H9 (cell line): ENCODE data around the gene AP5M1. TPM values are rescaled to one million over a fixed set of nuclear protein-coding genes. Genes with fewer than 3 reads are reported as not detected.

Experiments
- DNase-seq: peaks from one replicate; pipeline ENCODE4 v3.0.0-alpha.2; 2017
- H2AFZ ChIP-seq: one replicate; pipeline ENCODE4 v1.6.1; 2013; ENCODE audit warnings: mild to moderate bottlenecking, low read length, control low read depth, moderate library complexity
- H2AK5ac ChIP-seq: 2 replicates; pipeline ENCODE4 v1.6.1; 2013; ENCODE audit warnings: low read length, control low read depth, mixed read lengths; ENCODE audit not compliant: insufficient read length
- H2BK120ac ChIP-seq: one replicate; pipeline ENCODE4 v1.6.1; 2013; ENCODE audit warnings: low read depth, mild to moderate bottlenecking, low read length, control low read depth, inconsistent platforms; ENCODE audit not compliant: poor library complexity, severe bottlenecking
- H2BK12ac ChIP-seq: 2 replicates; pipeline ENCODE4 v1.6.1; 2013; ENCODE audit warnings: low read length, control low read depth, mixed read lengths, low read depth; ENCODE audit not compliant: insufficient read length
- H2BK15ac ChIP-seq: 2 replicates; pipeline ENCODE4 v1.6.1; 2013; ENCODE audit warnings: low read depth, low read length, control low read depth
- H2BK20ac ChIP-seq: one replicate; pipeline ENCODE4 v1.6.1; 2013; ENCODE audit warnings: low read depth, mild to moderate bottlenecking, low read length, control low read depth, inconsistent platforms; ENCODE audit not compliant: poor library complexity, severe bottlenecking
- H2BK5ac ChIP-seq: 2 replicates; pipeline ENCODE4 v1.6.1; 2013; ENCODE audit warnings: low read length, control low read depth, mixed read lengths; ENCODE audit not compliant: insufficient read length
- H3K14ac ChIP-seq: 2 replicates; pipeline ENCODE4 v1.6.1; 2013; ENCODE audit warnings: low read length, control low read depth; ENCODE audit not compliant: insufficient read depth
- H3K18ac ChIP-seq: 2 replicates; pipeline ENCODE4 v1.6.1; 2013; ENCODE audit warnings: low read depth, mild to moderate bottlenecking, mixed read lengths, low read length, control low read depth; ENCODE audit not compliant: insufficient read length
- H3K23ac ChIP-seq: 2 replicates; pipeline ENCODE4 v1.6.1; 2013; ENCODE audit warnings: low read length, control low read depth, mixed read lengths, low read depth; ENCODE audit not compliant: insufficient read length
- H3K23me2 ChIP-seq: 2 replicates; pipeline ENCODE4 v1.6.1; 2013; ENCODE audit warnings: low read depth, mild to moderate bottlenecking, mixed read lengths, low read length, control low read depth; ENCODE audit not compliant: insufficient read length, poor library complexity, severe bottlenecking
- H3K27ac ChIP-seq: 2 replicates; pipeline ENCODE4 v1.5.1; 2013; ENCODE audit warnings: low read length, control low read depth, mixed read lengths, low read depth; ENCODE audit not compliant: insufficient read length
- H3K27me3 ChIP-seq: 2 replicates; pipeline ENCODE4 v1.6.1; 2013; ENCODE audit warnings: low read length, control low read depth, inconsistent platforms; ENCODE audit not compliant: insufficient read depth
- H3K4ac ChIP-seq: 2 replicates; pipeline ENCODE4 v1.6.1; 2013; ENCODE audit warnings: low read depth, mild to moderate bottlenecking, control low read depth, inconsistent platforms, low read length, moderate library complexity
- H3K4me1 ChIP-seq: 2 replicates; pipeline ENCODE4 v1.6.1; 2013; ENCODE audit warnings: low read length, control low read depth, inconsistent platforms; ENCODE audit not compliant: insufficient read depth
- H3K4me2 ChIP-seq: 2 replicates; pipeline ENCODE4 v1.6.1; 2013; ENCODE audit warnings: low read length, control low read depth, mixed read lengths; ENCODE audit not compliant: insufficient read length, insufficient read depth
- H3K56ac ChIP-seq: 2 replicates; pipeline ENCODE4 v1.6.1; 2013; ENCODE audit warnings: low read depth, mild to moderate bottlenecking, mixed read lengths, low read length, control low read depth; ENCODE audit not compliant: insufficient read length
- H3K79me1 ChIP-seq: 2 replicates; pipeline ENCODE4 v1.6.1; 2013; ENCODE audit warnings: low read depth, mild to moderate bottlenecking, moderate library complexity, low read length, control low read depth, inconsistent platforms; ENCODE audit not compliant: insufficient read depth, poor library complexity, severe bottlenecking
- H3K79me2 ChIP-seq: 2 replicates; pipeline ENCODE4 v1.6.1; 2013; ENCODE audit warnings: low read length, control low read depth, inconsistent platforms; ENCODE audit not compliant: insufficient read depth
- H3K9ac ChIP-seq: 2 replicates; pipeline ENCODE4 v1.6.1; 2013; ENCODE audit warnings: low read length, control low read depth, mixed read lengths; ENCODE audit not compliant: insufficient read length; ENCODE audit errors: extremely low read depth
- H3K9me3 ChIP-seq: one replicate; pipeline ENCODE4 v1.6.1; 2013; ENCODE audit warnings: low read depth, low read length, inconsistent platforms; ENCODE audit not compliant: control insufficient read depth
- H3T11ph ChIP-seq: one replicate; pipeline ENCODE4 v1.6.1; 2013; ENCODE audit warnings: mild to moderate bottlenecking, low read length, control low read depth, inconsistent platforms
- H4K20me1 ChIP-seq: one replicate; pipeline ENCODE4 v1.6.1; 2013; ENCODE audit not compliant: control insufficient read depth, insufficient read length, insufficient read depth
- H4K5ac ChIP-seq: 2 replicates; pipeline ENCODE4 v1.6.1; 2013; ENCODE audit warnings: low read depth, mild to moderate bottlenecking, mixed read lengths, low read length, control low read depth; ENCODE audit not compliant: insufficient read length
- H4K8ac ChIP-seq: replicated peaks from 2 replicates; pipeline ENCODE4 v1.6.1; 2013; ENCODE audit warnings: low read length, control low read depth, mixed read lengths, low read depth; ENCODE audit not compliant: insufficient read length
- H4K91ac ChIP-seq: 2 replicates; pipeline ENCODE4 v1.6.1; 2013; ENCODE audit warnings: low read depth, mild to moderate bottlenecking, moderate library complexity, mixed read lengths, low read length, control low read depth; ENCODE audit not compliant: insufficient read length
- H3K27ac Mint-ChIP-seq, 3 experiments: 2 replicates in 2 of 3; 3 replicates in 1 of 3; pipeline ENCODE4 v1.8.0; 2020 to 2021; ENCODE audit warnings: mixed read lengths in 3 of 3, mild to moderate bottlenecking in 1 of 3, moderate library complexity in 1 of 3
- H3K27me3 Mint-ChIP-seq: 2 replicates; pipeline ENCODE4 v1.8.0; 2021; ENCODE audit warnings: low read depth, mild to moderate bottlenecking, moderate library complexity, mixed read lengths
- H3K36me3 Mint-ChIP-seq, 3 experiments: 2 replicates in 2 of 3; 3 replicates in 1 of 3; pipeline ENCODE4 v1.8.0; 2020 to 2021; ENCODE audit warnings: low read depth in 3 of 3, mixed read lengths in 3 of 3; ENCODE audit not compliant: insufficient read depth in 1 of 3
- H3K4me1 Mint-ChIP-seq, 2 experiments: 2 replicates each; pipeline ENCODE4 v1.8.0; 2020; ENCODE audit warnings: mixed read lengths in 2 of 2
- H3K4me3 Mint-ChIP-seq, 2 experiments: 2 replicates in 1 of 2; 3 replicates in 1 of 2; pipeline ENCODE4 v1.8.0; 2020 to 2021; ENCODE audit warnings: mild to moderate bottlenecking in 2 of 2, mixed read lengths in 2 of 2, moderate library complexity in 1 of 2
- H3K9me3 Mint-ChIP-seq, 2 experiments: 2 replicates in 1 of 2; 3 replicates in 1 of 2; pipeline ENCODE4 v1.8.0; 2020; ENCODE audit warnings: mild to moderate bottlenecking in 2 of 2, mixed read lengths in 2 of 2, moderate library complexity in 1 of 2
- CTCF ChIP-seq: fragments of 200-600 bp; sonication (generic); conservative IDR thresholded peaks from 3 replicates; pipeline ENCODE4 v1.8.0; 2021; ENCODE audit warnings: antibody characterized with exemption, mild to moderate bottlenecking
- WGBS: extraction: QIAGEN DNeasy Blood & Tissue Kit; methylation state at CpG from one replicate; pipeline ENCODE4 v1.1.7; 2013; ENCODE audit warnings: missing lambda C conversion rate, low lambda C conversion rate, mixed read lengths; ENCODE audit not compliant: insufficient read length; ENCODE audit errors: extremely low coverage; 5-methylcytosine and 5-hydroxymethylcytosine counted together
- total RNA-seq: library from RNA; stranded (reverse); gene quantifications from 2 replicates; pipeline ENCODE4 v1.2.1, GENCODE V29; 2021

The AP5M1 gene
- total RNA-seq, 1 experiment from 2014 or later, result 42.6 TPM

- H2BK20ac ChIP-seq, result no peak overlapping the region
- no peak overlapping the region for H3K4me3 Mint-ChIP-seq
- no peak overlapping the region for H3K27ac Mint-ChIP-seq
- no peak for TF ChIP-seq CTCF
- H4K20me1 ChIP-seq, result no peaks in the 10 kb centered on the region
- no peaks in the 10 kb centered on the region for H3K9me3 Mint-ChIP-seq
- H3T11ph ChIP-seq, result no peak overlapping the region
- no peaks in the 10 kb centered on the region for H3K79me1 ChIP-seq
- no peak overlapping the region for H2BK5ac ChIP-seq
- H3K14ac ChIP-seq, result no peak overlapping the region
- no peak overlapping the region for H4K5ac ChIP-seq
- H2AFZ ChIP-seq, result no peak overlapping the region
- WGBS, result no CpG with 5 or more reads among the region's 2 CpGs
- no peak overlapping the region for H3K4ac ChIP-seq
- H2AK5ac ChIP-seq, result no peak overlapping the region
- H3K4me2 ChIP-seq, result no peak overlapping the region
- H3K9me3 ChIP-seq, result no peaks in the 10 kb centered on the region
- H3K4me1 ChIP-seq, result no peaks in the 10 kb centered on the region
- H3K27ac ChIP-seq, result no peak overlapping the region
- H3K56ac ChIP-seq, result no peak overlapping the region
- H3K23ac ChIP-seq, result no peak overlapping the region
- no peak overlapping the region for H4K8ac ChIP-seq
- H3K79me2 ChIP-seq, result peaks cover 10% of the 10 kb centered on the region; the same call in 1 of the 2 replicates
- H4K91ac ChIP-seq, result no peak overlapping the region
- H3K36me3 Mint-ChIP-seq, result peaks cover 2 to 29% (median 3%) of the 10 kb centered on the region in 3 experiments; a peak in 6 of 7 replicates
- no peaks in the 10 kb centered on the region for H3K27me3 ChIP-seq
- 0 out of 4 replicates have a peak, but pooled peaks cover 2 to 3% of the 10 kb centered on the region in 2 experiments for H3K4me1 Mint-ChIP-seq
- no peak overlapping the region for H2BK120ac ChIP-seq
- H3K9ac ChIP-seq, result no peak overlapping the region
- H3K18ac ChIP-seq, result no peak overlapping the region
- DNase-seq, result no peak
- H2BK12ac ChIP-seq, result no peak overlapping the region
- H2BK15ac ChIP-seq, result no peak overlapping the region
- no peaks in the 10 kb centered on the region for H3K27me3 Mint-ChIP-seq
- no peaks in the 10 kb centered on the region for H3K23me2 ChIP-seq
Measured at GRCh38 chr14:57246933-57247657, 21.7 kb upstream of the AP5M1 start.
